Mucosa of descending colon (tissue), 3 donors: ENCODE measurements around the gene FAM171A1. TPM values are rescaled to one million over a fixed set of nuclear protein-coding genes. Genes with fewer than 3 reads are reported as not detected.

Source experiments
- ATAC-seq: fragments of 200-7000 bp; cut with Tn5 transposase; one replicate; pipeline ENCODE4 v1.9.1; 2020; ENCODE audit warnings: mild to moderate bottlenecking, moderate library complexity
- DNase-seq, 3 donors: peaks; one replicate each; pipeline ENCODE4 v3.0.0-alpha.2; 2020
- H3K36me3 ChIP-seq: fragments of 200-600 bp; one replicate; pipeline ENCODE4 v1.8.0; 2021; ENCODE audit warnings: low read depth, mild to moderate bottlenecking
- H3K4me1 ChIP-seq: fragments of 200-600 bp; one replicate; pipeline ENCODE4 v1.8.0; 2021; ENCODE audit warnings: low read depth, mild to moderate bottlenecking
- H3K4me3 ChIP-seq: fragments of 200-600 bp; one replicate; pipeline ENCODE4 v1.8.0; 2021; ENCODE audit warnings: mild to moderate bottlenecking
- H3K9me3 ChIP-seq: fragments of 200-600 bp; one replicate; pipeline ENCODE4 v1.8.0; 2021; ENCODE audit warnings: mild to moderate bottlenecking
- CTCF ChIP-seq: fragments of 200-600 bp; IDR thresholded peaks from one replicate; pipeline ENCODE4 v1.8.0; 2022; ENCODE audit warnings: antibody characterized with exemption, mild to moderate bottlenecking
- intact Hi-C, 2 donors: fragments of 100-400 bp; cut with DNase I in 1 of 2; cut with micrococcal nuclease in 1 of 2; formaldehyde crosslinking; loops; one replicate each; pipeline versions ENCODE4 v1.11.0 to v1.11.1; 2022; cut with DNase I, micrococcal nuclease
- total RNA-seq, 3 donors: library from RNA; stranded (reverse); fragmentation: NEBNext Ultra II Directional in 2 of 3; extraction: Animal tissue kit (Norgen Biotek cat#: 25700) in 2 of 3; gene quantifications; one replicate each; pipeline versions ENCODE4 v1.2.1 to v1.2.4, GENCODE V29; 2021 to 2023
- donor health status: DM: no; HTN: no; CAD: no; lungs with moderate emphysema.
- donor health status: DM: no; HTN: no; CAD: no.
- donor health status: DM: no; HTN: yes; CAD: no.

FAM171A1 gene
- total RNA-seq, 3 donors from 2014 or later = 33.7 to 60.7 (median 50.4) TPM

GRCh38 chr10:15365692-15366091 is 5.4 kb downstream of the FAM171A1 start:
- Histone ChIP-seq H3K9me3 (no peaks in the 10 kb centered on the region), H3K4me1 (peaks cover 8% of the 10 kb centered on the region), H3K4me3 (no peak overlapping the region), H3K36me3 (no peaks in the 10 kb centered on the region)
- intact Hi-C loops = no loop called here
- no peak for DNase-seq
- ATAC-seq = no peak
- no peak for TF ChIP-seq CTCF

GRCh38 chr10:15364001-15364400 is 7.1 kb downstream of the FAM171A1 start:
- DNase-seq (no peak), ATAC-seq (no peak)
- intact Hi-C loops = no loop called here
- H3K4me1 ChIP-seq = peaks cover 2% of the 10 kb centered on the region
- TF ChIP-seq CTCF = no peak
- no peaks in the 10 kb centered on the region for H3K36me3 ChIP-seq
- H3K4me3 ChIP-seq = no peak overlapping the region
- H3K9me3 ChIP-seq = no peaks in the 10 kb centered on the region

- intact Hi-C loops = no loop called here
- H3K4me3 ChIP-seq = no peak overlapping the region
- H3K4me1 ChIP-seq = no peaks in the 10 kb centered on the region
- no peaks in the 10 kb centered on the region for H3K36me3 ChIP-seq
- H3K9me3 ChIP-seq = no peaks in the 10 kb centered on the region
- DNase-seq (no peak), ATAC-seq (no peak)
- no peak for TF ChIP-seq CTCF
These were observed 8.1 kb downstream of the FAM171A1 start for GRCh38 chr10:15363031-15363430.

GRCh38 chr10:15361131-15361530 is 10.0 kb downstream of the FAM171A1 start:
- ATAC-seq (no peak), DNase-seq (no peak)
- intact Hi-C loops = no loop called here
- TF ChIP-seq CTCF = no peak
- no peaks in the 10 kb centered on the region for H3K36me3 ChIP-seq
- H3K4me3 ChIP-seq = no peak overlapping the region
- no peaks in the 10 kb centered on the region for H3K4me1 ChIP-seq
- H3K9me3 ChIP-seq = no peaks in the 10 kb centered on the region

GRCh38 chr10:15360566-15360965 is 10.5 kb downstream of the FAM171A1 start:
- Histone ChIP-seq H3K36me3 (no peaks in the 10 kb centered on the region), H3K4me1 (no peaks in the 10 kb centered on the region), H3K4me3 (no peak overlapping the region), H3K9me3 (no peaks in the 10 kb centered on the region)
- DNase-seq (no peak), ATAC-seq (no peak)
- intact Hi-C loops = no loop called here
- no peak for TF ChIP-seq CTCF

GRCh38 chr10:15353471-15354017 is 17.5 kb downstream of the FAM171A1 start:
- Histone ChIP-seq H3K9me3 (no peaks in the 10 kb centered on the region), H3K4me1 (peaks cover 6% of the 10 kb centered on the region), H3K4me3 (no peak overlapping the region), H3K36me3 (no peaks in the 10 kb centered on the region)
- ATAC-seq = peak; percentile 33
- no peak for DNase-seq
- no peak for TF ChIP-seq CTCF
- intact Hi-C loops = no loop called here
